Stimulated activated CD8-positive, alpha-beta memory T cell treated with anti-CD3 and anti-CD28 coated beads, Interleukin-15, amount 100 ng/mL, for 24 hours (primary cell): ENCODE measurements around the gene OR6C76.

ENCODE experiments used
- DNase-seq: peaks from one replicate; pipeline ENCODE4 v3.0.0-alpha.2; 2020; ENCODE audit warnings: low read depth

OR6C76 gene

GRCh38 chr12:55469291-55469690 lies 43.2 kb downstream of the OR6C76 start:
- no peak for DNase-seq

GRCh38 chr12:55470088-55470829 lies 44.2 kb downstream of the OR6C76 start, which contains the start of gene OR6C70:
TSS of gene OR6C70 (minus strand) at chr12:55470138. CDS start at chr12:55470138, 0 bp downstream.
- no peak for DNase-seq

GRCh38 chr12:55472264-55472663 lies 46.2 kb downstream of the OR6C76 start:
- no peak for DNase-seq
